ENCODE data around the gene DPEP2NB.

Gene DPEP2NB

GRCh38 chr16:67965668-67966548 is 49.8 kb downstream of the DPEP2NB start:
- Histone ChIP-seq H4K20me1 (ENCODE audit: control insufficient read depth, insufficient read depth, low read depth, low read length) (0 out of 2 replicates have a peak, but pooled peaks cover 3% of the 10 kb centered on the region), H3K9me2 (replicated peaks; ENCODE audit: control insufficient read depth, low read length) (no peaks in the 10 kb centered on the region), H3K27ac (ENCODE audit: low read depth, low read length) (no peak overlapping the region), H3F3A (ENCODE audit: control insufficient read depth, insufficient read depth) (peaks cover 7% of the 10 kb centered on the region; the same call in 1 of the 2 replicates), H3K9me3 (ENCODE audit: control insufficient read depth, insufficient read depth, low read length) (no peaks in the 10 kb centered on the region), H3K79me2 (ENCODE audit: control insufficient read depth, low read length) (0 out of 2 replicates have a peak, but pooled peaks cover 6% of the 10 kb centered on the region), H3K27me3 (ENCODE audit: control insufficient read depth, low read length) (no peaks in the 10 kb centered on the region), H3K4me1 (ENCODE audit: control insufficient read depth, low read length) (peaks cover 29% of the 10 kb centered on the region), H3K36me3 (ENCODE audit: control insufficient read depth, low read length) (no peaks in the 10 kb centered on the region), H3K4me2 (ENCODE audit: low read length) (0 out of 2 replicates have a peak overlapping the region, but pooled peaks have one; percentile 94), H3K4me3 (ENCODE audit: low read length) (no peak overlapping the region)
- TF ChIP-seq EZH2phosphoT487 (IDR thresholded peaks at IDR 0.05; ENCODE audit: borderline replicate concordance, low read length) = no peak
- TF ChIP-seq CTCF (IDR thresholded peaks at IDR 0.05; ENCODE audit: low read depth, low read length, poor library complexity, severe bottlenecking) = no peak

GRCh38 chr16:67964477-67965131 is 51.1 kb downstream of the DPEP2NB start:
- Histone ChIP-seq H3K4me2 (ENCODE audit: low read length) (no peak overlapping the region), H3F3A (ENCODE audit: control insufficient read depth, insufficient read depth) (peaks cover 7% of the 10 kb centered on the region; the same call in 1 of the 2 replicates), H3K79me2 (ENCODE audit: control insufficient read depth, low read length) (0 out of 2 replicates have a peak, but pooled peaks cover 6% of the 10 kb centered on the region), H3K9me3 (ENCODE audit: control insufficient read depth, insufficient read depth, low read length) (no peaks in the 10 kb centered on the region), H4K20me1 (ENCODE audit: control insufficient read depth, insufficient read depth, low read depth, low read length) (0 out of 2 replicates have a peak, but pooled peaks cover 3% of the 10 kb centered on the region), H3K4me1 (ENCODE audit: control insufficient read depth, low read length) (peaks cover 29% of the 10 kb centered on the region), H3K4me3 (ENCODE audit: low read length) (no peak overlapping the region), H3K27me3 (ENCODE audit: control insufficient read depth, low read length) (no peaks in the 10 kb centered on the region), H3K27ac (ENCODE audit: low read depth, low read length) (no peak overlapping the region), H3K9me2 (replicated peaks; ENCODE audit: control insufficient read depth, low read length) (no peaks in the 10 kb centered on the region), H3K36me3 (ENCODE audit: control insufficient read depth, low read length) (no peaks in the 10 kb centered on the region; the same call in 1 of the 2 replicates)
- TF ChIP-seq CTCF (IDR thresholded peaks at IDR 0.05; ENCODE audit: low read depth, low read length, poor library complexity, severe bottlenecking) (no peak), EZH2phosphoT487 (IDR thresholded peaks at IDR 0.05; ENCODE audit: borderline replicate concordance, low read length) (no peak)

GRCh38 chr16:67963662-67964321 is 51.9 kb downstream of the DPEP2NB start:
- Histone ChIP-seq H3K36me3 (ENCODE audit: control insufficient read depth, low read length) (no peaks in the 10 kb centered on the region; the same call in 1 of the 2 replicates), H4K20me1 (ENCODE audit: control insufficient read depth, insufficient read depth, low read depth, low read length) (0 out of 2 replicates have a peak, but pooled peaks cover 3% of the 10 kb centered on the region), H3K9me2 (replicated peaks; ENCODE audit: control insufficient read depth, low read length) (no peaks in the 10 kb centered on the region), H3K4me2 (ENCODE audit: low read length) (no peak overlapping the region), H3K4me3 (ENCODE audit: low read length) (no peak overlapping the region), H3K27me3 (ENCODE audit: control insufficient read depth, low read length) (no peaks in the 10 kb centered on the region), H3K4me1 (ENCODE audit: control insufficient read depth, low read length) (peaks cover 21% of the 10 kb centered on the region), H3K79me2 (ENCODE audit: control insufficient read depth, low read length) (0 out of 2 replicates have a peak, but pooled peaks cover 6% of the 10 kb centered on the region), H3K27ac (ENCODE audit: low read depth, low read length) (no peak overlapping the region), H3F3A (ENCODE audit: control insufficient read depth, insufficient read depth) (peaks cover 7% of the 10 kb centered on the region; the same call in 1 of the 2 replicates), H3K9me3 (ENCODE audit: control insufficient read depth, insufficient read depth, low read length) (no peaks in the 10 kb centered on the region)
- TF ChIP-seq EZH2phosphoT487 (IDR thresholded peaks at IDR 0.05; ENCODE audit: borderline replicate concordance, low read length) (no peak), CTCF (IDR thresholded peaks at IDR 0.05; ENCODE audit: low read depth, low read length, poor library complexity, severe bottlenecking) (no peak)

All from DOHH2 (cell line).